ENCODE results near the gene PIK3R6.

The PIK3R6 gene

GRCh38 chr17:8875957-8876356, 8.5 kb upstream of the PIK3R6 start:
- Histone ChIP-seq H3K9me3 (ENCODE audit: control insufficient read depth, insufficient read depth, low read length) (no peaks in the 10 kb centered on the region), H3K4me2 (ENCODE audit: low read length) (no peak overlapping the region), H4K20me1 (ENCODE audit: control insufficient read depth, insufficient read depth, low read depth, low read length) (no peaks in the 10 kb centered on the region; the same call in 1 of the 2 replicates), H3K27me3 (ENCODE audit: control insufficient read depth, low read length) (peaks cover 9% of the 10 kb centered on the region), H3K27ac (ENCODE audit: low read depth, low read length) (no peak overlapping the region), H3K79me2 (ENCODE audit: control insufficient read depth, low read length) (no peaks in the 10 kb centered on the region), H3F3A (ENCODE audit: control insufficient read depth, insufficient read depth) (no peaks in the 10 kb centered on the region), H3K4me3 (ENCODE audit: low read length) (no peak overlapping the region), H3K4me1 (ENCODE audit: control insufficient read depth, low read length) (no peaks in the 10 kb centered on the region), H3K36me3 (ENCODE audit: control insufficient read depth, low read length) (no peaks in the 10 kb centered on the region), H3K9me2 (replicated peaks; ENCODE audit: control insufficient read depth, low read length) (no peaks in the 10 kb centered on the region)
- TF ChIP-seq CTCF (IDR thresholded peaks at IDR 0.05; ENCODE audit: low read depth, low read length, poor library complexity, severe bottlenecking) (no peak), EZH2phosphoT487 (IDR thresholded peaks at IDR 0.05; ENCODE audit: borderline replicate concordance, low read length) (no peak)

- Histone ChIP-seq H3K4me1 (ENCODE audit: control insufficient read depth, low read length) (no peaks in the 10 kb centered on the region), H3K9me3 (ENCODE audit: control insufficient read depth, insufficient read depth, low read length) (no peaks in the 10 kb centered on the region), H3K27ac (ENCODE audit: low read depth, low read length) (no peak overlapping the region), H3F3A (ENCODE audit: control insufficient read depth, insufficient read depth) (no peaks in the 10 kb centered on the region), H3K36me3 (ENCODE audit: control insufficient read depth, low read length) (no peaks in the 10 kb centered on the region), H3K4me3 (ENCODE audit: low read length) (no peak overlapping the region), H3K4me2 (ENCODE audit: low read length) (no peak overlapping the region), H3K27me3 (ENCODE audit: control insufficient read depth, low read length) (peaks cover 9% of the 10 kb centered on the region), H3K9me2 (replicated peaks; ENCODE audit: control insufficient read depth, low read length) (no peaks in the 10 kb centered on the region), H3K79me2 (ENCODE audit: control insufficient read depth, low read length) (no peaks in the 10 kb centered on the region), H4K20me1 (ENCODE audit: control insufficient read depth, insufficient read depth, low read depth, low read length) (no peaks in the 10 kb centered on the region; the same call in 1 of the 2 replicates)
- TF ChIP-seq EZH2phosphoT487 (IDR thresholded peaks at IDR 0.05; ENCODE audit: borderline replicate concordance, low read length) (no peak), CTCF (IDR thresholded peaks at IDR 0.05; ENCODE audit: low read depth, low read length, poor library complexity, severe bottlenecking) (no peak)
These were observed 8.0 kb upstream of the PIK3R6 start for GRCh38 chr17:8875436-8875835.

GRCh38 chr17:8873801-8874715, 6.6 kb upstream of the PIK3R6 start:
- Histone ChIP-seq H3K4me2 (ENCODE audit: low read length) (no peak overlapping the region), H3K27ac (ENCODE audit: low read depth, low read length) (no peak overlapping the region)

More at GRCh38 chr17:8873801-8874715, 6.6 kb upstream of the PIK3R6 start:
- Histone ChIP-seq H3K79me2 (ENCODE audit: control insufficient read depth, low read length) (no peaks in the 10 kb centered on the region), H3K9me2 (replicated peaks; ENCODE audit: control insufficient read depth, low read length) (no peaks in the 10 kb centered on the region), H3K36me3 (ENCODE audit: control insufficient read depth, low read length) (no peaks in the 10 kb centered on the region), H3K4me3 (ENCODE audit: low read length) (no peak overlapping the region), H3K9me3 (ENCODE audit: control insufficient read depth, insufficient read depth, low read length) (no peaks in the 10 kb centered on the region), H3K27me3 (ENCODE audit: control insufficient read depth, low read length) (peaks cover 9% of the 10 kb centered on the region), H3F3A (ENCODE audit: control insufficient read depth, insufficient read depth) (no peaks in the 10 kb centered on the region), H3K4me1 (ENCODE audit: control insufficient read depth, low read length) (no peaks in the 10 kb centered on the region), H4K20me1 (ENCODE audit: control insufficient read depth, insufficient read depth, low read depth, low read length) (no peaks in the 10 kb centered on the region; the same call in 1 of the 2 replicates)
- TF ChIP-seq EZH2phosphoT487 (IDR thresholded peaks at IDR 0.05; ENCODE audit: borderline replicate concordance, low read length) (no peak), CTCF (IDR thresholded peaks at IDR 0.05; ENCODE audit: low read depth, low read length, poor library complexity, severe bottlenecking) (no peak)

All from DOHH2 (cell line).